ENCODE measurements around the gene MNT. TPM values are rescaled to one million over a fixed set of nuclear protein-coding genes. Genes with fewer than 3 reads are reported as not detected.

Gene MNT
- total and polyA plus RNA-seq, 2 of the 8 experiments (the other 6 are each of a cell fraction or from before 2014, with no cell fraction given): 5.0 to 17.3 TPM

GRCh38 chr17:2392252-2393173, 8.3 kb downstream of the MNT start:
- peak overlapping the region; percentile 64 to 85 (median 76) for H3K4me3 ChIP-seq (ENCODE audit: extremely low read depth in 1 of 4, insufficient read depth in 2 of 4, low read depth in 3 of 4, low read length in 4 of 4)
- H2BK120ac ChIP-seq (replicated peaks; ENCODE audit: low read depth, low read length): no peak overlapping the region
- FAIRE-seq (no peak), DNase-seq (ENCODE audit: low read depth in 1 of 2, low spot score in 2 of 2) (peak; percentile 83 to 97)
- peaks cover 0 to 3% (median 0%) of the 10 kb centered on the region in 4 experiments; a peak in 1 of 8 replicates for H3K36me3 ChIP-seq (ENCODE audit: control insufficient read depth in 2 of 4, insufficient read depth in 4 of 4, low read length in 3 of 4)
- no peaks in the 10 kb centered on the region for H3K9me3 ChIP-seq (ENCODE audit: insufficient read depth in 2 of 2, low read depth in 1 of 2, low read length in 1 of 2)
- H3K79me2 ChIP-seq (ENCODE audit: control insufficient read depth in 1 of 2, insufficient read depth in 2 of 2, low read length in 2 of 2): peaks cover 0 to 41% of the 10 kb centered on the region in 2 experiments; a peak in 2 of 4 replicates
- H3K27ac ChIP-seq (ENCODE audit: low read depth, low read length): peak overlapping the region; percentile 56; the same call in 1 of the 2 replicates
- no peak overlapping the region for H3K14ac ChIP-seq (ENCODE audit: insufficient read length)
- H2BK5ac ChIP-seq (ENCODE audit: low read depth, low read length): peak overlapping the region; percentile 26; the same call in 1 of the 2 replicates
- H3K27me3 ChIP-seq (replicated peaks in 1 of 4; ENCODE audit: control insufficient read depth in 3 of 4, extremely low read depth in 1 of 4, insufficient read depth in 3 of 4, low read length in 3 of 4): no peaks in the 10 kb centered on the region
- POLR2A ChIA-PET (ENCODE audit: partially characterized antibody): interaction anchor here (1.0 to 15.4 kb wide), 13 partner anchors 9 to 384 kb away, joined by 3 to 193 read pairs (median 5); partner anchors contain the start of genes MNT and TSR1
- peak overlapping the region; percentile 81 to 99 for H3K4me2 ChIP-seq (ENCODE audit: insufficient read depth in 1 of 2, low read depth in 2 of 2, low read length in 2 of 2)
- peaks cover 16 to 19% of the 10 kb centered on the region in 2 experiments for H4K20me1 ChIP-seq (replicated peaks in 1 of 2; ENCODE audit: control insufficient read depth in 1 of 2, insufficient read depth in 2 of 2, low read length in 2 of 2)
- H3K56ac ChIP-seq (replicated peaks; ENCODE audit: insufficient read length, low read depth, low read length): no peak overlapping the region
- 25% methylated on average over 18 of the region's 83 CpGs; no CpG with 5 or more reads in 1 of the 2 experiments for WGBS, 2 experiments (ENCODE audit: extremely low coverage in 1 of 2, insufficient coverage in 1 of 2, insufficient read length in 1 of 2, insufficient replicate concordance in 2 of 2, low coverage in 1 of 2, low lambda C conversion rate in 2 of 2, missing lambda C conversion rate in 1 of 2)
- H3K18ac ChIP-seq (ENCODE audit: extremely low read depth, low read length): no peak overlapping the region; the same call in 1 of the 2 replicates
- peak overlapping the region; percentile 26 for H4K5ac ChIP-seq (ENCODE audit: insufficient read length, low read depth, low read length)
- H3K4me1 ChIP-seq (replicated peaks in 1 of 4; ENCODE audit: control insufficient read depth in 3 of 4, insufficient read depth in 4 of 4, low read length in 3 of 4): peaks cover 14 to 37% (median 22%) of the 10 kb centered on the region in 4 experiments
- H2BK20ac ChIP-seq (ENCODE audit: low read length): no peak overlapping the region
- CTCF ChIA-PET (ENCODE audit: partially characterized antibody): interaction anchor here (0.6 to 3.7 kb wide), 8 partner anchors 9 to 304 kb away, joined by 3 to 48 read pairs (median 4); no protein-coding TSS in a partner anchor
- peaks cover 14% of the 10 kb centered on the region for H3K23me2 ChIP-seq (ENCODE audit: low read depth, low read length)
- H4K91ac ChIP-seq (replicated peaks; ENCODE audit: insufficient read length, low read length): no peak overlapping the region
- H3K23ac ChIP-seq (ENCODE audit: insufficient read length): no peak overlapping the region
- H3K79me1 ChIP-seq (ENCODE audit: low read depth, low read length): peaks cover 24% of the 10 kb centered on the region
- peak overlapping the region; percentile 90; the same call in 1 of the 2 replicates for H4K8ac ChIP-seq (ENCODE audit: extremely low read depth, insufficient read depth, low read length)
- no peak overlapping the region for H2BK12ac ChIP-seq (ENCODE audit: low read depth, low read length)
- H3K9ac ChIP-seq (replicated peaks in 1 of 4; ENCODE audit: extremely low read depth in 1 of 4, low read depth in 3 of 4, low read length in 3 of 4): peak overlapping the region in 3 of 4 experiments; percentile 38 to 74 (median 52); a peak in 6 of 7 replicates
- H2BK15ac ChIP-seq (ENCODE audit: low read length): no peak overlapping the region
- no peak overlapping the region for H3K4ac ChIP-seq (replicated peaks; ENCODE audit: insufficient read length, low read depth, low read length)
- peak overlapping the region; percentile 42; the same call in 1 of the 2 replicates for H2AK5ac ChIP-seq (ENCODE audit: low read depth, low read length)
- no peak overlapping the region for H2AFZ ChIP-seq (ENCODE audit: low read length)
- no peak for TF ChIP-seq SP4 (IDR thresholded peaks at IDR 0.05; ENCODE audit: low read length)
- TF ChIP-seq HDAC2 (IDR thresholded peaks at IDR 0.05; ENCODE audit: borderline replicate concordance in 1 of 2, low read depth in 2 of 2, low read length in 2 of 2): no peak
- no peak for TF ChIP-seq TBP (IDR thresholded peaks at IDR 0.05; ENCODE audit: low read depth, low read length)
- TF ChIP-seq RFX5 (IDR thresholded peaks at IDR 0.05; ENCODE audit: borderline replicate concordance, low read depth, low read length): no peak
- no peak for TF ChIP-seq EZH2 (IDR thresholded peaks at IDR 0.05; ENCODE audit: low read depth, low read length, severe bottlenecking)
- TF ChIP-seq BCL11A (IDR thresholded peaks at IDR 0.05; ENCODE audit: low read depth in 2 of 2, low read length in 2 of 2): no peak
- no peak for TF ChIP-seq YY1 (IDR thresholded peaks at IDR 0.05; ENCODE audit: low read depth, low read length)
- TF ChIP-seq CHD2 (IDR thresholded peaks at IDR 0.05; ENCODE audit: low read length): no peak
- no peak for TF ChIP-seq SUZ12 (IDR thresholded peaks at IDR 0.05; ENCODE audit: low read length)
- TF ChIP-seq EGR1 (IDR thresholded peaks at IDR 0.05; ENCODE audit: borderline replicate concordance, low read depth, low read length): peak; percentile 19; the same call in 1 of the 2 replicates
- peak; percentile 27; the same call in 1 of the 2 replicates for TF ChIP-seq TAF1 (IDR thresholded peaks at IDR 0.05; ENCODE audit: low read depth, low read length)
